HepG2 (cell line): ENCODE results near the gene NOS1AP. TPM values are rescaled to one million over a fixed set of nuclear protein-coding genes. Genes with fewer than 3 reads are reported as not detected.

Source experiments
- ATAC-seq: fragments of 200-7000 bp; cut with Tn5 transposase; 3 replicates; pipeline ENCODE4 v1.9.1; 2020; ENCODE audit warnings: mild to moderate bottlenecking, moderate library complexity
- BruUV-seq: library from RNA; stranded (reverse); fragments of 400-500 nt; replicated peaks from 2 replicates; lab custom pipeline; 2021; lab: Mats Ljungman, UMichigan
- CTCF ChIA-PET: fragments of 300-600 bp; formaldehyde crosslinking; extraction: SDS; loops from one replicate; lab custom pipeline; 2021; ENCODE audit warnings: low total read pairs, inconsistent platforms, low intra/inter-chr PET ratio; lab: Yijun Ruan, JAX
- POLR2A ChIA-PET: fragments of 350-600 bp; sonication (Branson Sonifier 250); formaldehyde crosslinking; loops from one replicate; lab custom pipeline; 2020; ENCODE audit warnings: antibody characterized with exemption, inconsistent platforms; lab: Yijun Ruan, JAX
- DNase-seq: peaks from one replicate; pipeline ENCODE4 v3.0.0-alpha.2; 2015; ENCODE audit warnings: low spot score
- FAIRE-seq: peaks from 3 replicates; lab custom pipeline; 2011; peaks lifted over from hg19 to GRCh38; lab: Jason Lieb, UNC
- H2AFZ ChIP-seq: one replicate; pipeline ENCODE4 v1.6.1; 2011; ENCODE audit warnings: low read length, inconsistent platforms
- H3K27ac ChIP-seq: fragments of 300-600 bp; 3 replicates; pipeline ENCODE4 v1.8.0; 2011; ENCODE audit warnings: mixed run types, mild to moderate bottlenecking, mixed read lengths, low read length, inconsistent platforms; ENCODE audit not compliant: insufficient read depth; ENCODE audit errors: extremely low read length
- H3K27me3 ChIP-seq, 2 experiments: fragments of 200-600 bp in 1 of 2; 2 replicates in 1 of 2; 3 replicates in 1 of 2; pipeline versions ENCODE4 v1.6.0 to v1.8.0; 2011; ENCODE audit warnings: low read length in 2 of 2, mild to moderate bottlenecking in 2 of 2, moderate library complexity in 2 of 2, inconsistent platforms in 1 of 2; ENCODE audit not compliant: insufficient read depth in 2 of 2, control insufficient read depth in 1 of 2
- H3K36me3 ChIP-seq, 2 experiments: fragments of 200-600 bp in 1 of 2; replicated peaks in 1 of 2; 2 replicates in 1 of 2; 3 replicates in 1 of 2; pipeline versions ENCODE4 v1.5.1 to v1.8.0; 2011; ENCODE audit warnings: low read length in 2 of 2, inconsistent platforms in 1 of 2; ENCODE audit not compliant: insufficient read depth in 2 of 2, control insufficient read depth in 1 of 2
- H3K4me1 ChIP-seq: 2 replicates; pipeline ENCODE4 v1.5.1; 2012; ENCODE audit warnings: low read length, inconsistent platforms; ENCODE audit not compliant: insufficient read depth
- H3K4me2 ChIP-seq: 2 replicates; pipeline ENCODE4 v1.6.0; 2011; ENCODE audit warnings: low read depth, low read length, inconsistent platforms
- H3K4me3 ChIP-seq, 3 experiments: fragments of 200-600 bp in 1 of 3; sonication (generic), shearing (Covaris generic) in 1 of 3; replicated peaks in 1 of 3; 2 replicates each; pipeline ENCODE4 v1.5.1; 2011 to 2016; ENCODE audit warnings: low read length in 3 of 3, inconsistent platforms in 2 of 3, low read depth in 2 of 3, mild to moderate bottlenecking in 2 of 3, control low read depth in 1 of 3, mixed read lengths in 1 of 3; ENCODE audit not compliant: insufficient read depth in 1 of 3
- H3K79me2 ChIP-seq: one replicate; pipeline ENCODE4 v1.6.1; 2011; ENCODE audit warnings: low read length, inconsistent platforms; ENCODE audit not compliant: insufficient read depth
- H3K9ac ChIP-seq: 2 replicates; pipeline ENCODE4 v1.6.0; 2011; ENCODE audit warnings: mild to moderate bottlenecking, low read depth, low read length, inconsistent platforms; ENCODE audit not compliant: insufficient read depth
- H3K9me3 ChIP-seq: 2 replicates; pipeline ENCODE4 v1.5.1; 2012; ENCODE audit warnings: mild to moderate bottlenecking, low read length
- H4K20me1 ChIP-seq: 2 replicates; pipeline ENCODE4 v1.6.0; 2011; ENCODE audit warnings: inconsistent platforms, mild to moderate bottlenecking, low read length, moderate library complexity; ENCODE audit not compliant: insufficient read depth
- CHD2 ChIP-seq: IDR thresholded peaks from 2 replicates; pipeline ENCODE4 v1.6.1; 2011; ENCODE audit warnings: low read depth, low read length, improper control_type of control experiment
- IKZF1 ChIP-seq: fragments of 450-650 bp; IDR thresholded peaks from 2 replicates; pipeline ENCODE4 v1.7.1; 2016
- KDM3A ChIP-seq: IDR thresholded peaks from 2 replicates; pipeline ENCODE4 v1.6.1; 2018; ENCODE audit warnings: low read depth, missing compliant biosample characterization
- NR2F2 ChIP-seq: IDR thresholded peaks from 2 replicates; pipeline ENCODE4 v1.6.1; 2012; ENCODE audit warnings: low read depth, inconsistent platforms, borderline replicate concordance
- PRMT3 ChIP-seq: sonication (generic); formaldehyde crosslinking; IDR thresholded peaks from 2 replicates; pipeline ENCODE4 v1.8.1; 2022; ENCODE audit warnings: low read depth, mild to moderate bottlenecking, moderate library complexity, missing genetic modification reagents, borderline replicate concordance
- RAD51 ChIP-seq: fragments of 450-650 bp; IDR thresholded peaks from 2 replicates; pipeline ENCODE4 v1.6.1; 2016; ENCODE audit warnings: borderline replicate concordance
- RBFOX2 ChIP-seq: fragments of 200-400 bp; formaldehyde crosslinking; IDR thresholded peaks from 2 replicates; pipeline ENCODE4 v1.6.1; 2017; ENCODE audit warnings: low read depth, mild to moderate bottlenecking, low read length
- SP2 ChIP-seq: sonication (generic); formaldehyde crosslinking; IDR thresholded peaks from 2 replicates; pipeline ENCODE4 v1.5.1; 2020; ENCODE audit warnings: mild to moderate bottlenecking, missing genetic modification reagents
- ZEB1 ChIP-seq: IDR thresholded peaks from 2 replicates; pipeline ENCODE4 v1.6.1; 2012; ENCODE audit warnings: mild to moderate bottlenecking, low read depth, inconsistent platforms; ENCODE audit not compliant: insufficient replicate concordance
- ZNF124 ChIP-seq: sonication (generic); formaldehyde crosslinking; IDR thresholded peaks from 2 replicates; pipeline ENCODE4 v1.4.0; 2020; ENCODE audit warnings: missing genetic modification reagents
- ZNF143 ChIP-seq: sonication (generic); formaldehyde crosslinking; IDR thresholded peaks from 2 replicates; pipeline ENCODE4 v1.4.0; 2020; ENCODE audit warnings: missing genetic modification reagents
- ZNF773 ChIP-seq: sonication (generic); formaldehyde crosslinking; IDR thresholded peaks from 2 replicates; pipeline ENCODE4 v1.4.0; 2020; ENCODE audit warnings: missing genetic modification reagents, borderline replicate concordance
- WGBS: methylation state at CpG from one replicate; pipeline ENCODE4 v1.1.6; 2017; ENCODE audit warnings: low lambda C conversion rate; 5-methylcytosine and 5-hydroxymethylcytosine counted together
- in situ Hi-C: cut with HindIII; loops from 2 replicates; pipeline ENCODE4 v1.10.0; 2017; ENCODE audit warnings: low pct_unique_long_range_greater_than_20kb; ENCODE audit not compliant: extremely low pct_ligation_motif_present
- intact Hi-C: fragments of 100-400 bp; cut with micrococcal nuclease; formaldehyde crosslinking; loops from one replicate; pipeline ENCODE4 v1.10.0; 2022; ENCODE audit not compliant: unreplicated experiment
- polyA plus RNA-seq, 8 experiments: library from polyadenylated mRNA; depleted of rRNA in 3 of 8; stranded (reverse) in 7 of 8; unstranded in 1 of 8; fragments of >200 nt; fragmentation: Illumina TruSeq in 4 of 8; extraction: Trizol in 4 of 8; gene quantifications; 2 replicates each; pipeline versions ENCODE4 v1.2.1 to v1.2.3, GENCODE V29; 2011 to 2016; ENCODE audit warnings: low read depth in 4 of 8, missing spikeins in 1 of 8, mixed read lengths in 1 of 8; ENCODE audit not compliant: insufficient read depth in 1 of 8
- total RNA-seq, 5 experiments: library from RNA; depleted of rRNA; stranded (reverse); fragments of >200 nt; fragmentation: Illumina TruSeq; extraction: Trizol; gene quantifications; 2 replicates each; pipeline ENCODE4 v1.2.3, GENCODE V29; 2016; ENCODE audit warnings: low read depth in 1 of 5
- TF ChIP-seq, protein P1 (sequence below): sonication (generic); formaldehyde crosslinking; IDR thresholded peaks from 2 replicates; pipeline ENCODE4 v1.4.0; 2020; ENCODE audit warnings: missing genetic modification reagents
- TF ChIP-seq, protein P2 (sequence below): sonication (generic); formaldehyde crosslinking; IDR thresholded peaks from 2 replicates; pipeline ENCODE4 v1.4.0; 2020; ENCODE audit warnings: mild to moderate bottlenecking, missing genetic modification reagents
- TF ChIP-seq, protein P3 (sequence below): sonication (generic); formaldehyde crosslinking; IDR thresholded peaks from 2 replicates; pipeline ENCODE4 v1.4.0; 2020; ENCODE audit warnings: mild to moderate bottlenecking, missing genetic modification reagents, borderline replicate concordance

The NOS1AP gene
- total and polyA plus RNA-seq, 2 of the 13 experiments (the other 11 are each of a cell fraction or from before 2014, with no cell fraction given), result 2.0 to 3.3 TPM

DNA sequence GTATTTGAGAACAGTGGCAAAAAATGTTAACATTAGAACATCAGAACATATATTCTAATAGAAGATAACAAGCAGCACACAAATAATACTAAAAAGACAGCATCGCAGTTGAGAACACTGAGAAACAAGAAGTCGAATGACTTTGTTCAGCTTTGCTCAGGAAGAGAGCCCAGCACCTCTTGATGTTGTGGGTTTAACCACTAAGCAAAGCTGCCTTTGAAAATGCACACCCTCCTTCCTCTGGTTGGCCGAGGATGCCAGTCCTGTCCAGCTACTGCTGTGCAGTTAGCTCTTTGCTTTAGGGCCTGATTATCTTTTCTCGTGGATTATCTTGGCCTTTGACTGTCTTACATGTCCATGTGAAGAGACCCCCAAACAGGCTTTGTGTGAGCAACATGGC lies 246.7 kb downstream of the NOS1AP start (continued):
- TF ChIP-seq, protein P1, sequence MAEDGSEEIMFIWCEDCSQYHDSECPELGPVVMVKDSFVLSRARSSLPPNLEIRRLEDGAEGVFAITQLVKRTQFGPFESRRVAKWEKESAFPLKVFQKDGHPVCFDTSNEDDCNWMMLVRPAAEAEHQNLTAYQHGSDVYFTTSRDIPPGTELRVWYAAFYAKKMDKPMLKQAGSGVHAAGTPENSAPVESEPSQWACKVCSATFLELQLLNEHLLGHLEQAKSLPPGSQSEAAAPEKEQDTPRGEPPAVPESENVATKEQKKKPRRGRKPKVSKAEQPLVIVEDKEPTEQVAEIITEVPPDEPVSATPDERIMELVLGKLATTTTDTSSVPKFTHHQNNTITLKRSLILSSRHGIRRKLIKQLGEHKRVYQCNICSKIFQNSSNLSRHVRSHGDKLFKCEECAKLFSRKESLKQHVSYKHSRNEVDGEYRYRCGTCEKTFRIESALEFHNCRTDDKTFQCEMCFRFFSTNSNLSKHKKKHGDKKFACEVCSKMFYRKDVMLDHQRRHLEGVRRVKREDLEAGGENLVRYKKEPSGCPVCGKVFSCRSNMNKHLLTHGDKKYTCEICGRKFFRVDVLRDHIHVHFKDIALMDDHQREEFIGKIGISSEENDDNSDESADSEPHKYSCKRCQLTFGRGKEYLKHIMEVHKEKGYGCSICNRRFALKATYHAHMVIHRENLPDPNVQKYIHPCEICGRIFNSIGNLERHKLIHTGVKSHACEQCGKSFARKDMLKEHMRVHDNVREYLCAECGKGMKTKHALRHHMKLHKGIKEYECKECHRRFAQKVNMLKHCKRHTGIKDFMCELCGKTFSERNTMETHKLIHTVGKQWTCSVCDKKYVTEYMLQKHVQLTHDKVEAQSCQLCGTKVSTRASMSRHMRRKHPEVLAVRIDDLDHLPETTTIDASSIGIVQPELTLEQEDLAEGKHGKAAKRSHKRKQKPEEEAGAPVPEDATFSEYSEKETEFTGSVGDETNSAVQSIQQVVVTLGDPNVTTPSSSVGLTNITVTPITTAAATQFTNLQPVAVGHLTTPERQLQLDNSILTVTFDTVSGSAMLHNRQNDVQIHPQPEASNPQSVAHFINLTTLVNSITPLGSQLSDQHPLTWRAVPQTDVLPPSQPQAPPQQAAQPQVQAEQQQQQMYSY (CRISPR knock-in tag), result no peak
- TF ChIP-seq CHD2, result no peak
- no peak for TF ChIP-seq ZNF124 (CRISPR knock-in tag)
- TF ChIP-seq ZNF773 (CRISPR knock-in tag), result no peak

DNA sequence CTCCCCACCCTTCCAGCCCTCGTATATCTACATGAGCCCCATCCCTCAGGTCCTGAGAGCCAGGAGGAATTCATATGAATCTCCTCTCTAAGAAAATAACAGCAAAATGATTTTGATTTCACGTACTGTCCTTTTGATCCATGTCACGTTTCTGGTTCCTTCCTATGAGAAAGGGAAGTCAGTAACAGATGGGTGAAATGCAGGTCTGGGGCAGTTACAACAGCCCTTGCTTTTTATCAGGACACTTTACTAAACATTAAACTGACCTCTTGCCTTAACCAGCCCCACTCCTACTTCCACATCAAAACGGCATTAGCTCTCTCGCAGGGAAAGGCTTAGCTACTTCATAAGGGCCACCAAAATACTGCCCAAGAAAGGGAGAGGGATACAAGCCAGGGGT lies 248.1 kb downstream of the NOS1AP start:
- intact Hi-C loops (no loop called here), in situ Hi-C loops (no loop called here)
- ChIA-PET CTCF (no interaction called here), POLR2A (no interaction called here)
- FAIRE-seq, result no peak
- 96% methylated on average over 5 of the region's 5 CpGs for WGBS
- Histone ChIP-seq H3K4me2 (no peak overlapping the region), H3K36me3 (0 out of 5 replicates have a peak, but pooled peaks cover 0 to 2% of the 10 kb centered on the region in 2 experiments), H3K27ac (no peak overlapping the region), H3K4me1 (no peaks in the 10 kb centered on the region), H3K79me2 (no peaks in the 10 kb centered on the region), H3K9me3 (no peaks in the 10 kb centered on the region), H3K4me3 (no peak overlapping the region), H4K20me1 (no peaks in the 10 kb centered on the region), H2AFZ (no peak overlapping the region), H3K27me3 (no peaks in the 10 kb centered on the region), H3K9ac (no peak overlapping the region)
- no TSS peak for BruUV-seq
- DNase-seq, result no peak
- no peak for ATAC-seq
- TF ChIP-seq SP2 (CRISPR knock-in tag), result no peak
- TF ChIP-seq, protein P2, sequence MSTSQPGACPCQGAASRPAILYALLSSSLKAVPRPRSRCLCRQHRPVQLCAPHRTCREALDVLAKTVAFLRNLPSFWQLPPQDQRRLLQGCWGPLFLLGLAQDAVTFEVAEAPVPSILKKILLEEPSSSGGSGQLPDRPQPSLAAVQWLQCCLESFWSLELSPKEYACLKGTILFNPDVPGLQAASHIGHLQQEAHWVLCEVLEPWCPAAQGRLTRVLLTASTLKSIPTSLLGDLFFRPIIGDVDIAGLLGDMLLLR (CRISPR knock-in tag), result no peak
- TF ChIP-seq, protein P3, sequence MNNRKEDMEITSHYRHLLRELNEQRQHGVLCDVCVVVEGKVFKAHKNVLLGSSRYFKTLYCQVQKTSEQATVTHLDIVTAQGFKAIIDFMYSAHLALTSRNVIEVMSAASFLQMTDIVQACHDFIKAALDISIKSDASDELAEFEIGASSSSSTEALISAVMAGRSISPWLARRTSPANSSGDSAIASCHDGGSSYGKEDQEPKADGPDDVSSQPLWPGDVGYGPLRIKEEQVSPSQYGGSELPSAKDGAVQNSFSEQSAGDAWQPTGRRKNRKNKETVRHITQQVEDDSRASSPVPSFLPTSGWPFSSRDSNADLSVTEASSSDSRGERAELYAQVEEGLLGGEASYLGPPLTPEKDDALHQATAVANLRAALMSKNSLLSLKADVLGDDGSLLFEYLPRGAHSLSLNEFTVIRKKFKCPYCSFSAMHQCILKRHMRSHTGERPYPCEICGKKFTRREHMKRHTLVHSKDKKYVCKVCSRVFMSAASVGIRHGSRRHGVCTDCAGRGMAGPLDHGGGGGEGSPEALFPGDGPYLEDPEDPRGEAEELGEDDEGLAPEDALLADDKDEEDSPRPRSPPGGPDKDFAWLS (CRISPR knock-in tag), result no peak
- TF ChIP-seq KDM3A (CRISPR knock-in tag), result no peak
- TF ChIP-seq IKZF1, result no peak
- TF ChIP-seq RBFOX2, result no peak
- no peak for TF ChIP-seq ZEB1
- TF ChIP-seq PRMT3 (CRISPR knock-in tag), result no peak
- no peak for TF ChIP-seq RAD51
- TF ChIP-seq ZNF143 (CRISPR knock-in tag), result no peak
- TF ChIP-seq NR2F2, result no peak
